HFF-Myc (cell line): Measurements from ENCODE around the gene MRPL37.

Experiments
- DNase-seq: peaks from one replicate; pipeline ENCODE4 v3.0.0-alpha.2; 2011; ENCODE audit warnings: low read depth; ENCODE audit errors: extremely low read depth
- H3K4me3 ChIP-seq: replicated peaks from 2 replicates; pipeline ENCODE4 v1.5.1; 2011; ENCODE audit warnings: low read depth, mild to moderate bottlenecking, control low read depth, low read length
- TF ChIP-seq, protein P1 (sequence below): IDR thresholded peaks from 2 replicates; pipeline ENCODE4 v1.5.1; 2012; ENCODE audit warnings: mild to moderate bottlenecking, low read depth, low read length, control low read depth; ENCODE audit errors: missing control alignments

Gene MRPL37

DNA sequence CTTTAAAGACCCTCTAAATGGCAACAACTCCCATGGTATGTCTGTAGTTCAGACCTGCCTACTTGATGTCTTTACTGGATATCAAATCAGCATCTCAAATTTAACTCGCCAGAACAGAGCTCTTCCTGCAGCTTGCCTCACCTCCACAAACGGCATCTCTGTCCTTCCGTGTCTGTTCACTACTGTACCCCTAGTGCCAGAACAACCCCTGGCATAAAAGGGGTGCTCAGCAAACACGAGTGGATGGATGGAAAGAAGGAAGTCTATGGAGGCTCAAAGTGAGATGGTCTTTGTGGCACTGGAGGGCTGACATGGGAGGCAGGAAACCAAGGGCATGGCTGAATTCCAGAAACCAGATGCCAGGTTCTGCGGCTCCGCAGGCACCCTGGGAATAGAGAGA lies 22.7 kb downstream of the MRPL37 start:
- no peak for DNase-seq
- TF ChIP-seq, protein P1, sequence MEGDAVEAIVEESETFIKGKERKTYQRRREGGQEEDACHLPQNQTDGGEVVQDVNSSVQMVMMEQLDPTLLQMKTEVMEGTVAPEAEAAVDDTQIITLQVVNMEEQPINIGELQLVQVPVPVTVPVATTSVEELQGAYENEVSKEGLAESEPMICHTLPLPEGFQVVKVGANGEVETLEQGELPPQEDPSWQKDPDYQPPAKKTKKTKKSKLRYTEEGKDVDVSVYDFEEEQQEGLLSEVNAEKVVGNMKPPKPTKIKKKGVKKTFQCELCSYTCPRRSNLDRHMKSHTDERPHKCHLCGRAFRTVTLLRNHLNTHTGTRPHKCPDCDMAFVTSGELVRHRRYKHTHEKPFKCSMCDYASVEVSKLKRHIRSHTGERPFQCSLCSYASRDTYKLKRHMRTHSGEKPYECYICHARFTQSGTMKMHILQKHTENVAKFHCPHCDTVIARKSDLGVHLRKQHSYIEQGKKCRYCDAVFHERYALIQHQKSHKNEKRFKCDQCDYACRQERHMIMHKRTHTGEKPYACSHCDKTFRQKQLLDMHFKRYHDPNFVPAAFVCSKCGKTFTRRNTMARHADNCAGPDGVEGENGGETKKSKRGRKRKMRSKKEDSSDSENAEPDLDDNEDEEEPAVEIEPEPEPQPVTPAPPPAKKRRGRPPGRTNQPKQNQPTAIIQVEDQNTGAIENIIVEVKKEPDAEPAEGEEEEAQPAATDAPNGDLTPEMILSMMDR: no peak
- no peak overlapping the region for H3K4me3 ChIP-seq

DNA sequence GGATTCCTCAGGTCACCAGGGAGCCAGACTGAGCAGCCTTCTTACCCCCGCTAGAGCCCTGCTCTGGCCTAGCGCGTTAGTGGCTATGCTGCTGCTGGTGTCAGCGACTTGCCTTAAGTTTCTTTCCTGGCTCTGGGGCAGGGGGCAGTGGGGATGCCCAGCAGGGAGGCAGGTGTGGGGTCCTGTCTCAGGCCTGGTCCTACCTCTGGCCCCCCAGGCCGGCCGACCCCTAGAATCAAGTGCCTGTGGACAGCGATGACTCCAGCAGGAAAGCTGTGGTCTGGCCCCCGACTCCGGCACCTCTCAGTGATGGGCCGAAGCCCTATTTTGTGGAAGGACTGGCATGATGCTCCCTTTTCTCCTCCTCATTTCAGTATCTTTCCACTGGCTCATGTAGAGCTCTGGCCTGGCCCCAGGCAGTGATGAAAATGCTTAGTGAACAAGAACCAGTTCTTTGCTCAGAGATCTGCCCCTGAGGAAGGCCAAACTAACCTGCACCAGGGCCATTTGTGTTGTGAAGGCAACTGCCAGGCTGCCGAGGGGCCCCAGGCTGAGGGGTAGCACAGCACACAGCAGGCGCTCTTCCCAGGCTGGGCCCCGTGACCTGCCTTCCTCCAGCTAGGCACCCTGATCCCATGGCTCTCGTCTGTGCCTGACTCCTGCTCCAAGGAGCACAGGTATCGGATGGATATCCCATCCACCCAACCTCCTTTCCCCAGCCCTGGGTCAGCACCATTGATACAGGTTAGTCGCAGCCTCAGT lies 23.7 kb downstream of the MRPL37 start:
- DNase-seq: no peak
- no peak overlapping the region for H3K4me3 ChIP-seq
- TF ChIP-seq, protein P1: no peak

DNA sequence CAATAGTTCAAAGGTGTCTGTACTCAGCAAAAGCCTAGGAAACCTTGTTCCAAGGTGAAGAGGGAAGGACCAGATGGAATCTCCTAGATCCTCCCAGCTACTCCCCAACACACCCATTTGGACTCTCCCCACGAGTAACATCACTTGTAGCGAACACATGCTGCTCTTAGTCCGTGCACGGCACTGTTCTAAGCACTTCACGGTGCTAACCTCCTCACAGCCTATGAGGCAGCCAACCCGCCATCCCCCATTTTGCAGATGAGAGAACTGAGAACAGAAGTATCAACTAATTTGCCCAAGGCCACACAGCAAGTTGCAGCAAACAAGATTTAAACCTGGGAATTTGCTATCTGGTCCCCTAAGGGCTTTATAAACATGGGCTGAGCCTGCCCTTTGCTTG lies 24.3 kb downstream of the MRPL37 start:
- DNase-seq: no peak
- TF ChIP-seq, protein P1: no peak
- no peak overlapping the region for H3K4me3 ChIP-seq

DNA sequence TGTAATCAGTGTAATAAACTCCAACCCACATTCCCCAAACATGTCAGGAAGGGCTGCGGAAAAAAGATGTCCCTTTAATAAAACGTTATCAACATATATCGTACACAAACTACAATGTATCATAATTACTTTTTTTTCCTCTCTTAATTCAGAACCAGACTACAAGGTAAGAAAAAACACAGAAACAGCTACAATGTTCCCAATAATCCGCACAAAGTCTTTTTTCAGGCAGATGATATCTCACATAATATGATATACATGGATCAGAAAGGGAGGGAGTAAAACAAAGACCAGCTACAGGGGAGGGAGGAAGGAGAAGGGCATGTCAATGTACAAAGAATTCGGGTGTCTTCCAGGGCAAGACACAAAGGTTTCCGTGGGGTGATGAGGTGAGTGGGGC lies 25.4 kb downstream of the MRPL37 start:
- DNase-seq: no peak
- TF ChIP-seq, protein P1: no peak
- H3K4me3 ChIP-seq: no peak overlapping the region

DNA sequence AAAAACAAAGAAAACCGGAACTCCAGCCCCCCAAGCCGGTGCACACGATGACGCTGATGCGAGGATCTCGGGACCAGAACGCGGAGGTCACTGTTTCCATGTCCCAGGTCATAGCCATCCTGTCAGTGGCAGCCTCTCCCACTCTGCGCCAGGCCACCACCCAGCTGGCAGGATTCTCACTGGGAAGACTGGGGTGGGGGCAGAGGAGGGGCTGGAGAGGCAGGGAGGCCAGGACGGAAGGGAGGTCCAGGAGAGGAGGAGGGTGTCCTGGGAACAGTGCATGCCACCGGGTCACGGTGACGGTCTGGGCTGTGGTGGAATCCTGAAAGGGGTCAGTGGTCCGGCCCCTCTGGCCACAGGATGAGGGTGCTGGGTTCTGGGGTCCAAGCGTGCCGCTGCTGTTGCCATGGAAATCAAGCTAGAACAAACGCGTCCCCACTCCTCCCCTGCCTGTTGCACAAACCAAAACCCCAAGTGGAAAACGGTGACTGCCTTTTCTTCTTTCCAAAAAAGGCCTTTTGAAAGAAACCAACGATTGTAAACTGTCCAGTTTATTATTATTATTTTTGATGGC lies 26.1 kb downstream of the MRPL37 start:
- no peak overlapping the region for H3K4me3 ChIP-seq
- TF ChIP-seq, protein P1: no peak
- no peak for DNase-seq

GRCh38 chr1:54227091-54227602 lies 27.2 kb downstream of the MRPL37 start:
- no peak for DNase-seq
- H3K4me3 ChIP-seq: no peak overlapping the region
- TF ChIP-seq, protein P1: no peak
